GM12801 (cell line): ENCODE results near the gene SAMHD1.

Experiments used
- CTCF ChIP-seq: IDR thresholded peaks from one replicate; pipeline ENCODE4 v1.5.1; 2011; ENCODE audit warnings: control low read depth; ENCODE audit not compliant: insufficient read length; ENCODE audit errors: extremely low read depth

Gene SAMHD1

GRCh38 chr20:36887752-36888090, 63.8 kb downstream of the SAMHD1 start:
- TF ChIP-seq CTCF = no peak

- peak; percentile 95 for TF ChIP-seq CTCF
Measured at GRCh38 chr20:36886859-36887751, 64.4 kb downstream of the SAMHD1 start.

- no peak for TF ChIP-seq CTCF
Measured at GRCh38 chr20:36885356-36885755, 66.2 kb downstream of the SAMHD1 start.

- TF ChIP-seq CTCF = no peak
Measured at GRCh38 chr20:36883977-36884535, 67.5 kb downstream of the SAMHD1 start.

- no peak for TF ChIP-seq CTCF
Measured at GRCh38 chr20:36881888-36882287, 69.6 kb downstream of the SAMHD1 start.

- TF ChIP-seq CTCF = no peak
Measured at GRCh38 chr20:36881331-36881730, 70.2 kb downstream of the SAMHD1 start.

GRCh38 chr20:36880741-36881250, 70.7 kb downstream of the SAMHD1 start:
- no peak for TF ChIP-seq CTCF
